ENCODE measurements around the gene R3HDML.

DNA sequence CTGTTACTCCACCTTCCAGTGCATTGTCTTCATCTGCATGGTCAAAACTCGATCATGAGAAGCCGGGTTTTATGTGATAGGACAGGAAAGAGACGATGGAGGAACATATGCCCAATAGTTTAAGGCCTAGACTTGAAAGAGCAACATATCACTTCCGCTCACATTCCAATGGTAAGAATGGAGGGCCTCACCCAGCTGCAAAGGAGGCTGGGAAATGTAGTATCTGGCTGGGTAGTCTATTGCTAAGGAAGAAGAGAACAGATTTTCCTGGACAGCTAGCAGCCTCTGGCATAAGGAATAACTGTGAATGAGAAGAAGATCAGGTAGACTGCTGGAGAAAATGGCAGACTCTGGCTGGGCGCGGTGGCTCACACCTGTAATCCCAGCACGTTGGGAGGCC, 45.1 kb upstream of the R3HDML start:
- no peak for TF ChIP-seq EZH2 (IDR thresholded peaks at IDR 0.05)
- TF ChIP-seq, protein P1, sequence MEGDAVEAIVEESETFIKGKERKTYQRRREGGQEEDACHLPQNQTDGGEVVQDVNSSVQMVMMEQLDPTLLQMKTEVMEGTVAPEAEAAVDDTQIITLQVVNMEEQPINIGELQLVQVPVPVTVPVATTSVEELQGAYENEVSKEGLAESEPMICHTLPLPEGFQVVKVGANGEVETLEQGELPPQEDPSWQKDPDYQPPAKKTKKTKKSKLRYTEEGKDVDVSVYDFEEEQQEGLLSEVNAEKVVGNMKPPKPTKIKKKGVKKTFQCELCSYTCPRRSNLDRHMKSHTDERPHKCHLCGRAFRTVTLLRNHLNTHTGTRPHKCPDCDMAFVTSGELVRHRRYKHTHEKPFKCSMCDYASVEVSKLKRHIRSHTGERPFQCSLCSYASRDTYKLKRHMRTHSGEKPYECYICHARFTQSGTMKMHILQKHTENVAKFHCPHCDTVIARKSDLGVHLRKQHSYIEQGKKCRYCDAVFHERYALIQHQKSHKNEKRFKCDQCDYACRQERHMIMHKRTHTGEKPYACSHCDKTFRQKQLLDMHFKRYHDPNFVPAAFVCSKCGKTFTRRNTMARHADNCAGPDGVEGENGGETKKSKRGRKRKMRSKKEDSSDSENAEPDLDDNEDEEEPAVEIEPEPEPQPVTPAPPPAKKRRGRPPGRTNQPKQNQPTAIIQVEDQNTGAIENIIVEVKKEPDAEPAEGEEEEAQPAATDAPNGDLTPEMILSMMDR (IDR thresholded peaks at IDR 0.05), result no peak
- TF ChIP-seq EZH2phosphoT487 (IDR thresholded peaks at IDR 0.05), result no peak

Data from neural progenitor cell (in vitro differentiated cells).